IPS-20b (cell line): Measurements from ENCODE around the gene SFMBT1.

Experiments
- H3K27ac ChIP-seq: one replicate; pipeline ENCODE4 v1.5.1; 2013; ENCODE audit warnings: low read length
- H3K27me3 ChIP-seq: 2 replicates; pipeline ENCODE4 v1.6.1; 2013; ENCODE audit warnings: mild to moderate bottlenecking, low read length, inconsistent platforms; ENCODE audit not compliant: insufficient read depth
- H3K36me3 ChIP-seq: 2 replicates; pipeline ENCODE4 v1.6.1; 2013; ENCODE audit warnings: low read depth, mild to moderate bottlenecking, inconsistent platforms, low read length, moderate library complexity; ENCODE audit not compliant: insufficient read depth
- H3K4me1 ChIP-seq: 2 replicates; pipeline ENCODE4 v1.6.1; 2013; ENCODE audit warnings: mild to moderate bottlenecking, control low read depth, inconsistent platforms, low read length, moderate library complexity; ENCODE audit not compliant: insufficient read depth
- H3K4me3 ChIP-seq: 2 replicates; pipeline ENCODE4 v1.5.1; 2013; ENCODE audit warnings: mild to moderate bottlenecking, low read length, inconsistent platforms
- H3K9ac ChIP-seq: 2 replicates; pipeline ENCODE4 v1.6.1; 2013; ENCODE audit warnings: low read depth, mild to moderate bottlenecking, inconsistent platforms, low read length, moderate library complexity
- H3K9me3 ChIP-seq: 2 replicates; pipeline ENCODE4 v1.6.1; 2013; ENCODE audit warnings: mild to moderate bottlenecking, low read depth, low read length, inconsistent platforms; ENCODE audit not compliant: insufficient read depth

SFMBT1 gene

GRCh38 chr3:52872245-52872644, 173.6 kb downstream of the SFMBT1 start:
- Histone ChIP-seq H3K9me3 (no peaks in the 10 kb centered on the region), H3K27me3 (no peaks in the 10 kb centered on the region), H3K27ac (no peak overlapping the region), H3K9ac (no peak overlapping the region), H3K36me3 (no peaks in the 10 kb centered on the region), H3K4me3 (no peak overlapping the region), H3K4me1 (peaks cover 8% of the 10 kb centered on the region)

- H3K27ac ChIP-seq, result no peak overlapping the region
- peaks cover 8% of the 10 kb centered on the region for H3K4me1 ChIP-seq
- H3K36me3 ChIP-seq, result no peaks in the 10 kb centered on the region
- H3K9me3 ChIP-seq, result no peaks in the 10 kb centered on the region
- no peak overlapping the region for H3K4me3 ChIP-seq
- H3K9ac ChIP-seq, result no peak overlapping the region
- no peaks in the 10 kb centered on the region for H3K27me3 ChIP-seq
Observed at GRCh38 chr3:52871761-52872160, 174.1 kb downstream of the SFMBT1 start.

DNA sequence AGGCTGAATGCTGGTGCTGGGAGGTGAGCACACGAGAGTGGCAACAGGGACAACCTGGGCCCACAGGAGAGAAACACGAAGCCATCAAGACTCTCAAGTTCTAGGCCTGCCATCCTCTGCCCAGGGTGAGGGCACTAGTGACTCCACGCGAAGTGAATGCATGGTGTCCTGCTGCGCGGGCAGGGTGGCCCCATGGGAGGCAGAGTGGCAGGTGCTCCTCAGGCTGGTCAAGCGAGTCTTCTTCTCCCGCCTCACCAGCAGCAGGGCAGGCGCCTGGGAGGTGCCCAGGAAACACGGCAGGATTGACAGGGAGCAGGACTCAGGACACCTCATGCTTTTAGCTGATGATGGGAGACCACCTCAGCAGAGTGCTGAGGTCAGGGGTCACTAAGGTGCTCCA, 175.4 kb downstream of the SFMBT1 start:
- Histone ChIP-seq H3K9me3 (peaks cover 4% of the 10 kb centered on the region; the same call in 1 of the 2 replicates), H3K4me1 (peaks cover 1% of the 10 kb centered on the region; the same call in 1 of the 2 replicates), H3K9ac (no peak overlapping the region), H3K4me3 (no peak overlapping the region), H3K36me3 (no peaks in the 10 kb centered on the region), H3K27me3 (no peaks in the 10 kb centered on the region), H3K27ac (no peak overlapping the region)

- Histone ChIP-seq H3K27ac (no peak overlapping the region), H3K4me3 (no peak overlapping the region), H3K9ac (no peak overlapping the region), H3K36me3 (no peaks in the 10 kb centered on the region), H3K27me3 (no peaks in the 10 kb centered on the region), H3K9me3 (peaks cover 4% of the 10 kb centered on the region; the same call in 1 of the 2 replicates), H3K4me1 (no peaks in the 10 kb centered on the region)
Observed at GRCh38 chr3:52866427-52866826, 179.4 kb downstream of the SFMBT1 start.

DNA sequence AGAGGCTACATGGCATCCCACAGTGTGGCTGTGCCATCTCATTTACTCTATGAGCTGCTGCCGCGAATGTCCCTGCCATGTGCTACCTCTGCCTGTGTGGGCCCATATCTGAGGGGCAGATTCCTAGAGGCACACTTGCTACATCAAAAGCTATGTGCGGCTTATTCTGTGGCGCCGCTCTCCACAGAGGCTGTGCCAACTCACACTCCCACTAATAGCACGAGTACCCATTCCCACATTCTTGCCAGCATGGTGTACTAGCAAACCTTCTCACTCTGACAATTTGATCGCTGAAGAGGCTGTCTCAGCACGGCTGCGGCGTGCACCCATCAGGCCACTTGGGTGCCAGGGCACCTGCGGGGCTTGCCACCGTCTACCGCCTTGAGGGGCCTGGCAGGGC, 179.9 kb downstream of the SFMBT1 start:
- H3K9ac ChIP-seq, result no peak overlapping the region
- no peaks in the 10 kb centered on the region for H3K4me1 ChIP-seq
- peaks cover 4% of the 10 kb centered on the region; the same call in 1 of the 2 replicates for H3K9me3 ChIP-seq
- H3K4me3 ChIP-seq, result no peak overlapping the region
- no peak overlapping the region for H3K27ac ChIP-seq
- no peaks in the 10 kb centered on the region for H3K27me3 ChIP-seq
- no peaks in the 10 kb centered on the region for H3K36me3 ChIP-seq

DNA sequence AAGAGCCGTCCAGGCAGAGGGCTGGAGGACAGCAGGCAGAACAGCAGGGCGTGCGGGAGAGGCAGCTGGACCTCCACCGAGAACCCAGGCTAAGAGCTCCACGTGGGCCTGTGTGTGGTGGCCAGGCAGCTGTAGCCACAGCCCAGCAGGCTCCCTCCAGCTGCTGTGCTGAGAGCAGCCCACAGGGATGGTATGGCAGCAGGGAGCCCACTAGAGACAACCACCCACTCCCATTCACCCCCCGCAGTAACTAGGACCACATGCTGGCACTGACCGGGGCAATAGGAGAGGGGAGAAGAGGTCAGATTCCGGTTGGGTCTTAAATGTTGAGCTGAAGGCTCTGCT, 185.5 kb downstream of the SFMBT1 start:
- Histone ChIP-seq H3K4me3 (no peak overlapping the region), H3K36me3 (no peaks in the 10 kb centered on the region), H3K9ac (no peak overlapping the region), H3K4me1 (no peaks in the 10 kb centered on the region), H3K27ac (no peak overlapping the region), H3K9me3 (no peaks in the 10 kb centered on the region), H3K27me3 (no peaks in the 10 kb centered on the region)

DNA sequence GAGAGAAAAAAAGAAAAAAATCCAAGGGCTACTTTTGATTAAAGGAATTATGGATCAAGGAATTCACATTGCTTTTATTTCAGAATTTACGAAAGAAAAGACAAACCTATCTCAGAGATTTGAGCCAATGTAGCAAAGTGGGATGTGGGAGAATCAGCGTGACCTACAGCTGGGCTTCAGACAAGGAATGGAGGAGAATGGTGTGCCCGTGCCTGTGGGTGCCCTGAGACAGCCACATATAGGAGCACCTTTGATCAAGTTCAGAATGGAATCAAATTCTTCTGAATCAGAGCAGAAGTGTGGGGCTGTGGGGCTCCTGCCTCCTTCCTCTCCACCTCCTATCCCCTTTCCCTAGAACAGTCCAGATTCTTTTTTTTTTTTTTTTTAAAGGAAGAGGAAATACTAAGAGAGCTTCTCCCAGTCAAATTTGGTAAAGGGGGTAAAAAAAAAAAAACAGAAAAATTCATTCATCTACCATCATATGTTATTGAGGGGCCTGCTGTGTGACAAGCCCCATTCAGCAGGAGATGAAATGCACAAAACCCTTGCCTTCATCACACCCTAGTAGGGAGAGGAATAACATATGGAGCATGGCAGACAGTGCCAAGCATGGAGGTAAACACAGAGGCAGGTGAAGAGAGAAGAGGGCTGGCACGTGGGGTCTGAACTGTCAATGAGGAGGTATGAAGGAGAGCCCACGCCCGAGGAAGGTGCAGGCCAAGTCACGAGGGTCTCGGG, 186.0 kb downstream of the SFMBT1 start:
- Histone ChIP-seq H3K27ac (no peak overlapping the region), H3K9me3 (no peaks in the 10 kb centered on the region), H3K4me1 (no peaks in the 10 kb centered on the region), H3K9ac (no peak overlapping the region), H3K27me3 (no peaks in the 10 kb centered on the region), H3K36me3 (no peaks in the 10 kb centered on the region), H3K4me3 (no peak overlapping the region)

DNA sequence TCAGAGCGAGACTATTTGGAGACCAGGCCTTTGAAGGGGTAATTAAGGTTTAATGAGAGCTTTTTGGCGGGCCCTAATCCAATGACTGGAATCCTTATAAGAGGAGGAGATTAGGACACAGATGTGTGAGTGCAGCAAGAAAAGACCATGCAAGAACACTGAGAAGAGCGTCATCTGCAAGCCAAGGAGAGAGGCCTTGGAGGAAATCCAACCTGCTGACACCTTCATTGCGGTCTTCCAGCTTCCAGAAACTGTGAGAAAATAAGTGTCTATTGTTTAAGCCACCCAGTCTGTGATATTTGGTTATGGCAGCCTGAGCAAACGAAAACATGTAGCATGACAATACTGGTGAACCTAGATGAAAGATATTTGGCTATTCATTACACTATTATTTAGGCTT, 188.0 kb downstream of the SFMBT1 start:
- Histone ChIP-seq H3K27me3 (no peaks in the 10 kb centered on the region), H3K4me1 (no peaks in the 10 kb centered on the region)

DNA sequence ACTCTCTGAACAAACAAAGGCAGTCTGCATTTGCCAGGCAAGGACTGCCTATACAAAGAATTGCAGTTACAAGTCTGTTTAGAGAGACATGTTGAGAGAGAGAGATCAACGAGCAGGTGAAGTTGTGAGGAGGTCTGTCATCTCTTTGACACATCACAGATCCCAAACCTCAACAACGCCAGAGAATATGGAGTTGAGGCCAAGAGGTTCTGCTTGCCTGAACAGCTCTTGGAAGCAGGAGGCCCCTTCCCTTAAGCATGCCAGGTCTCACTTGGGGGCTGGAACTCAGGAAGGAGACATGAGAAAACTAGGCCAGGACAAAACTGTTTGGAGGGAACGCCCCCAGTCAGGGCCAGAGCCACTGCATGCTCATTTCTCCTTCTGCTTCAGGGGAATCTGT, 188.7 kb downstream of the SFMBT1 start:
- Histone ChIP-seq H3K27me3 (no peaks in the 10 kb centered on the region), H3K4me1 (no peaks in the 10 kb centered on the region), H3K36me3 (peaks cover 5% of the 10 kb centered on the region; the same call in 1 of the 2 replicates), H3K27ac (no peak overlapping the region), H3K9ac (no peak overlapping the region), H3K4me3 (no peak overlapping the region), H3K9me3 (no peaks in the 10 kb centered on the region)

More for the DNA sequence above, 188.0 kb downstream of the SFMBT1 start:
- Histone ChIP-seq H3K9ac (no peak overlapping the region), H3K4me3 (no peak overlapping the region), H3K27ac (no peak overlapping the region), H3K9me3 (no peaks in the 10 kb centered on the region), H3K36me3 (no peaks in the 10 kb centered on the region)

GRCh38 chr3:52856666-52857065, 189.2 kb downstream of the SFMBT1 start:
- H3K27ac ChIP-seq, result no peak overlapping the region
- H3K4me1 ChIP-seq, result no peaks in the 10 kb centered on the region
- H3K9me3 ChIP-seq, result no peaks in the 10 kb centered on the region
- H3K9ac ChIP-seq, result no peak overlapping the region
- H3K27me3 ChIP-seq, result no peaks in the 10 kb centered on the region
- H3K36me3 ChIP-seq, result peaks cover 10% of the 10 kb centered on the region
- H3K4me3 ChIP-seq, result no peak overlapping the region

DNA sequence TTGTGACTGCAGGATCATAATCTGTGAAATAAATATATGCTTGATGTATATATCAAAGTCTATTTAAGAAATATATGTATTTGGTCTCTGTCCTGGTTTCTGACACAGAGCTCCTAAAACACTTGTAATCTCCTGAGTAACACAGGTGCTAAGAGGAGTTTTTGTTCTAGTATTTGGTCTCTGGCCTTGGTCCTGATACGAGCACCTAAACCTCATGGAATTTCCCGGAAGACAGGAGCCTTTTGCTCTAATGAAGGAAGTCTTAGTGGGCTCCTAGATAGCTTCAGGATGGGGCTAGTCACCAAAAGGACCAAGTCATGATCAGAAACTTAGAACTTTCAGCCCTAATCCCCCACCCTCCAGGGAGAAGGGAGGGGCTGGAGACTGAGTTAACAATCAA, 191.9 kb downstream of the SFMBT1 start:
- Histone ChIP-seq H3K4me3 (no peak overlapping the region), H3K9ac (no peak overlapping the region), H3K27ac (no peak overlapping the region), H3K9me3 (no peaks in the 10 kb centered on the region), H3K36me3 (peaks cover 18% of the 10 kb centered on the region), H3K4me1 (no peaks in the 10 kb centered on the region), H3K27me3 (no peaks in the 10 kb centered on the region)
